HepG2 (cell line): ENCODE results near the gene KDM5B. TPM values are rescaled to one million over a fixed set of nuclear protein-coding genes. Genes with fewer than 3 reads are reported as not detected.
A peak's percentile ranks its signal among the peaks of the same experiment; 100 is the strongest.

Experiments used
- ATAC-seq: fragments of 200-7000 bp; cut with Tn5 transposase; 3 replicates; pipeline ENCODE4 v1.9.1; 2020; ENCODE audit warnings: mild to moderate bottlenecking, moderate library complexity
- BruUV-seq: library from RNA; stranded (reverse); fragments of 400-500 nt; replicated peaks from 2 replicates; lab custom pipeline; 2021; lab: Mats Ljungman, UMichigan
- CTCF ChIA-PET: fragments of 300-600 bp; formaldehyde crosslinking; extraction: SDS; loops from one replicate; lab custom pipeline; 2021; ENCODE audit warnings: low total read pairs, inconsistent platforms, low intra/inter-chr PET ratio; lab: Yijun Ruan, JAX
- POLR2A ChIA-PET: fragments of 350-600 bp; sonication (Branson Sonifier 250); formaldehyde crosslinking; loops from one replicate; lab custom pipeline; 2020; ENCODE audit warnings: antibody characterized with exemption, inconsistent platforms; lab: Yijun Ruan, JAX
- DNase-seq: peaks from one replicate; pipeline ENCODE4 v3.0.0-alpha.2; 2015; ENCODE audit warnings: low spot score
- FAIRE-seq: peaks from 3 replicates; lab custom pipeline; 2011; peaks lifted over from hg19 to GRCh38; lab: Jason Lieb, UNC
- H2AFZ ChIP-seq: one replicate; pipeline ENCODE4 v1.6.1; 2011; ENCODE audit warnings: low read length, inconsistent platforms
- H3K27ac ChIP-seq: fragments of 300-600 bp; 3 replicates; pipeline ENCODE4 v1.8.0; 2011; ENCODE audit warnings: mixed run types, mild to moderate bottlenecking, mixed read lengths, low read length, inconsistent platforms; ENCODE audit not compliant: insufficient read depth; ENCODE audit errors: extremely low read length
- H3K27me3 ChIP-seq, 2 experiments: fragments of 200-600 bp in 1 of 2; 2 replicates in 1 of 2; 3 replicates in 1 of 2; pipeline versions ENCODE4 v1.6.0 to v1.8.0; 2011; ENCODE audit warnings: low read length in 2 of 2, mild to moderate bottlenecking in 2 of 2, moderate library complexity in 2 of 2, inconsistent platforms in 1 of 2; ENCODE audit not compliant: insufficient read depth in 2 of 2, control insufficient read depth in 1 of 2
- H3K36me3 ChIP-seq, 2 experiments: fragments of 200-600 bp in 1 of 2; replicated peaks in 1 of 2; 2 replicates in 1 of 2; 3 replicates in 1 of 2; pipeline versions ENCODE4 v1.5.1 to v1.8.0; 2011; ENCODE audit warnings: low read length in 2 of 2, inconsistent platforms in 1 of 2; ENCODE audit not compliant: insufficient read depth in 2 of 2, control insufficient read depth in 1 of 2
- H3K4me1 ChIP-seq: 2 replicates; pipeline ENCODE4 v1.5.1; 2012; ENCODE audit warnings: low read length, inconsistent platforms; ENCODE audit not compliant: insufficient read depth
- H3K4me2 ChIP-seq: 2 replicates; pipeline ENCODE4 v1.6.0; 2011; ENCODE audit warnings: low read depth, low read length, inconsistent platforms
- H3K4me3 ChIP-seq, 3 experiments: fragments of 200-600 bp in 1 of 3; sonication (generic), shearing (Covaris generic) in 1 of 3; replicated peaks in 1 of 3; 2 replicates each; pipeline ENCODE4 v1.5.1; 2011 to 2016; ENCODE audit warnings: low read length in 3 of 3, inconsistent platforms in 2 of 3, low read depth in 2 of 3, mild to moderate bottlenecking in 2 of 3, control low read depth in 1 of 3, mixed read lengths in 1 of 3; ENCODE audit not compliant: insufficient read depth in 1 of 3
- H3K79me2 ChIP-seq: one replicate; pipeline ENCODE4 v1.6.1; 2011; ENCODE audit warnings: low read length, inconsistent platforms; ENCODE audit not compliant: insufficient read depth
- H3K9ac ChIP-seq: 2 replicates; pipeline ENCODE4 v1.6.0; 2011; ENCODE audit warnings: mild to moderate bottlenecking, low read depth, low read length, inconsistent platforms; ENCODE audit not compliant: insufficient read depth
- H3K9me3 ChIP-seq: 2 replicates; pipeline ENCODE4 v1.5.1; 2012; ENCODE audit warnings: mild to moderate bottlenecking, low read length
- H4K20me1 ChIP-seq: 2 replicates; pipeline ENCODE4 v1.6.0; 2011; ENCODE audit warnings: inconsistent platforms, mild to moderate bottlenecking, low read length, moderate library complexity; ENCODE audit not compliant: insufficient read depth
- RFX5 ChIP-seq: IDR thresholded peaks from 2 replicates; pipeline ENCODE4 v1.6.1; 2011; ENCODE audit warnings: low read depth, low read length, improper control_type of control experiment
- SRY ChIP-seq: sonication (generic); formaldehyde crosslinking; IDR thresholded peaks from 2 replicates; pipeline ENCODE4 v1.8.0; 2022; ENCODE audit warnings: mild to moderate bottlenecking, missing genetic modification reagents
- ZFY ChIP-seq: sonication (generic); formaldehyde crosslinking; IDR thresholded peaks from 2 replicates; pipeline ENCODE4 v1.4.0; 2020; ENCODE audit warnings: missing genetic modification reagents
- ZNF430 ChIP-seq: sonication (generic); formaldehyde crosslinking; IDR thresholded peaks from 2 replicates; pipeline ENCODE4 v1.9.0; 2021; ENCODE audit warnings: mild to moderate bottlenecking, missing genetic modification reagents
- WGBS: methylation state at CpG from one replicate; pipeline ENCODE4 v1.1.6; 2017; ENCODE audit warnings: low lambda C conversion rate; 5-methylcytosine and 5-hydroxymethylcytosine counted together
- in situ Hi-C: cut with HindIII; loops from 2 replicates; pipeline ENCODE4 v1.10.0; 2017; ENCODE audit warnings: low pct_unique_long_range_greater_than_20kb; ENCODE audit not compliant: extremely low pct_ligation_motif_present
- intact Hi-C: fragments of 100-400 bp; cut with micrococcal nuclease; formaldehyde crosslinking; loops from one replicate; pipeline ENCODE4 v1.10.0; 2022; ENCODE audit not compliant: unreplicated experiment
- polyA plus RNA-seq, 8 experiments: library from polyadenylated mRNA; depleted of rRNA in 3 of 8; stranded (reverse) in 7 of 8; unstranded in 1 of 8; fragments of >200 nt; fragmentation: Illumina TruSeq in 4 of 8; extraction: Trizol in 4 of 8; gene quantifications; 2 replicates each; pipeline versions ENCODE4 v1.2.1 to v1.2.3, GENCODE V29; 2011 to 2016; ENCODE audit warnings: low read depth in 4 of 8, missing spikeins in 1 of 8, mixed read lengths in 1 of 8; ENCODE audit not compliant: insufficient read depth in 1 of 8
- total RNA-seq, 5 experiments: library from RNA; depleted of rRNA; stranded (reverse); fragments of >200 nt; fragmentation: Illumina TruSeq; extraction: Trizol; gene quantifications; 2 replicates each; pipeline ENCODE4 v1.2.3, GENCODE V29; 2016; ENCODE audit warnings: low read depth in 1 of 5
- TF ChIP-seq, protein P1 (sequence below): sonication (generic); formaldehyde crosslinking; conservative IDR thresholded peaks from 2 replicates; pipeline ENCODE4 v1.4.0; 2020; ENCODE audit warnings: mild to moderate bottlenecking, missing genetic modification reagents, moderate library complexity
- TF ChIP-seq, protein P2 (sequence below): sonication (generic); formaldehyde crosslinking; IDR thresholded peaks from 2 replicates; pipeline ENCODE4 v1.5.0; 2020; ENCODE audit warnings: mild to moderate bottlenecking, missing genetic modification reagents, borderline replicate concordance

The KDM5B gene
- total and polyA plus RNA-seq, 2 of the 13 experiments (the other 11 are each of a cell fraction or from before 2014, with no cell fraction given): 34.2 to 35.4 TPM

DNA sequence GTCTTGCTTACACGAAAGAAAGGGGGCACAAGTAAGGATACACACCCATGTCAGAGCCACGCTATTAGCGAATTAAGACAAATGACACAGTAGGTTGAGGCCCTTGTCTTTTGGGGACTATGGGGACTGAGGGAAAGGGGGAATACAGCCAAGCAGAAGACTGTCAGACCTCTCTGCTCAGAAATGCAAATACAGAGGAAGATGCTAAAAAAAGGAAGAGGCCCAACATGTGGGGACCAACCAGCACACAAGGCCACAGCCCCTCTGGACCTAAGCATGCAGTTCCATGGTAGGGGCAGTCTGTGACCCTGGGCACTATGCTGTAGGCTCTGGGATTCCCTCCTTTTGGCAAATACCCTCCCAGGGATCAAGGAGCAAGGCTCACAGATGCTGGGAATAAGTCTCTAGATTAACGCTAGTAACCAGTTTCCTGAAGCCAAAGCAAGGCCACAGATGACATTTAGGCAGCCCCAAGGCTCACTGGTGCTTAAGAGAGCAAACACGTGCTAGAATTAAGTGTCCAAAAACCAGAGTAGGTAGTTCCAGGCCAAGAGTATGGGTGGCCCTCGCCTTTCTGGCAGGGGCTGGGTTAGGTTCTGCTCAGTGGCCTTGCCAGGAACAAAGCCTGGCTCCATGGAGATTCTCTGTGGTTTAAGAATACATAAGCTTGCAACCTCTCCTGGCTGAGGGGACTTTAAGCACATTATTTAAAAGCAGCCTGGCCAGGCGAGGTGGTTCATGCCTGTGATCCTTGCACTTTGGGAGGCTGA lies 42.6 kb upstream of the KDM5B start (continued):
- 0 out of 2 replicates have a peak, but pooled peaks have one; percentile 16 for TF ChIP-seq ZFY (CRISPR knock-in tag)

DNA sequence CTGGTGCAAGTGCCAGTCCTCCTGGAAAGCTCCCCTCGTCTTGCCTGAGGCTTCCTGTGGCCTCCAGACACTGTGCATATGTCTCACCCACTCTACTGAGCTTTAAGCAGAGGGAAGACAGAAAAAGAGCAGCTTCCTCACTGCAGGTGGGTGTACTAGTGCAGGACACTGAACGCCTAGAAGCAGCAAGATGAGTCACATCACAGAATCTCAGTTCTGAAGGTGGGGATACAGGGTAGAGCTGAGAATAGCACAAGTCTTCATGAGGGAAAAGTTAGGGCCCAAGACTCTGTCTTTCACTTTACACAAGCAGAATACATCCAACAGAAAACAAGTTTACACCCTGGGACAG lies 39.9 kb upstream of the KDM5B start:
- Histone ChIP-seq H3K27ac (peak overlapping the region; percentile 41), H3K79me2 (no peaks in the 10 kb centered on the region), H3K9me3 (no peaks in the 10 kb centered on the region), H3K36me3 (peaks cover 0 to 5% of the 10 kb centered on the region in 2 experiments; a peak in 1 of 5 replicates), H3K4me2 (no peak overlapping the region)
- CTCF ChIA-PET: no interaction called here
- ATAC-seq (peak; percentile 19), FAIRE-seq (no peak)
- BruUV-seq: no TSS peak
- TF ChIP-seq, protein P1, sequence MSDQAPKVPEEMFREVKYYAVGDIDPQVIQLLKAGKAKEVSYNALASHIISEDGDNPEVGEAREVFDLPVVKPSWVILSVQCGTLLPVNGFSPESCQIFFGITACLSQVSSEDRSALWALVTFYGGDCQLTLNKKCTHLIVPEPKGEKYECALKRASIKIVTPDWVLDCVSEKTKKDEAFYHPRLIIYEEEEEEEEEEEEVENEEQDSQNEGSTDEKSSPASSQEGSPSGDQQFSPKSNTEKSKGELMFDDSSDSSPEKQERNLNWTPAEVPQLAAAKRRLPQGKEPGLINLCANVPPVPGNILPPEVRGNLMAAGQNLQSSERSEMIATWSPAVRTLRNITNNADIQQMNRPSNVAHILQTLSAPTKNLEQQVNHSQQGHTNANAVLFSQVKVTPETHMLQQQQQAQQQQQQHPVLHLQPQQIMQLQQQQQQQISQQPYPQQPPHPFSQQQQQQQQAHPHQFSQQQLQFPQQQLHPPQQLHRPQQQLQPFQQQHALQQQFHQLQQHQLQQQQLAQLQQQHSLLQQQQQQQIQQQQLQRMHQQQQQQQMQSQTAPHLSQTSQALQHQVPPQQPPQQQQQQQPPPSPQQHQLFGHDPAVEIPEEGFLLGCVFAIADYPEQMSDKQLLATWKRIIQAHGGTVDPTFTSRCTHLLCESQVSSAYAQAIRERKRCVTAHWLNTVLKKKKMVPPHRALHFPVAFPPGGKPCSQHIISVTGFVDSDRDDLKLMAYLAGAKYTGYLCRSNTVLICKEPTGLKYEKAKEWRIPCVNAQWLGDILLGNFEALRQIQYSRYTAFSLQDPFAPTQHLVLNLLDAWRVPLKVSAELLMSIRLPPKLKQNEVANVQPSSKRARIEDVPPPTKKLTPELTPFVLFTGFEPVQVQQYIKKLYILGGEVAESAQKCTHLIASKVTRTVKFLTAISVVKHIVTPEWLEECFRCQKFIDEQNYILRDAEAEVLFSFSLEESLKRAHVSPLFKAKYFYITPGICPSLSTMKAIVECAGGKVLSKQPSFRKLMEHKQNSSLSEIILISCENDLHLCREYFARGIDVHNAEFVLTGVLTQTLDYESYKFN (CRISPR knock-in tag): peak; percentile 20; the same call in 1 of the 2 replicates
- no peak for TF ChIP-seq SRY
- TF ChIP-seq RFX5: no peak
- TF ChIP-seq, protein P2, sequence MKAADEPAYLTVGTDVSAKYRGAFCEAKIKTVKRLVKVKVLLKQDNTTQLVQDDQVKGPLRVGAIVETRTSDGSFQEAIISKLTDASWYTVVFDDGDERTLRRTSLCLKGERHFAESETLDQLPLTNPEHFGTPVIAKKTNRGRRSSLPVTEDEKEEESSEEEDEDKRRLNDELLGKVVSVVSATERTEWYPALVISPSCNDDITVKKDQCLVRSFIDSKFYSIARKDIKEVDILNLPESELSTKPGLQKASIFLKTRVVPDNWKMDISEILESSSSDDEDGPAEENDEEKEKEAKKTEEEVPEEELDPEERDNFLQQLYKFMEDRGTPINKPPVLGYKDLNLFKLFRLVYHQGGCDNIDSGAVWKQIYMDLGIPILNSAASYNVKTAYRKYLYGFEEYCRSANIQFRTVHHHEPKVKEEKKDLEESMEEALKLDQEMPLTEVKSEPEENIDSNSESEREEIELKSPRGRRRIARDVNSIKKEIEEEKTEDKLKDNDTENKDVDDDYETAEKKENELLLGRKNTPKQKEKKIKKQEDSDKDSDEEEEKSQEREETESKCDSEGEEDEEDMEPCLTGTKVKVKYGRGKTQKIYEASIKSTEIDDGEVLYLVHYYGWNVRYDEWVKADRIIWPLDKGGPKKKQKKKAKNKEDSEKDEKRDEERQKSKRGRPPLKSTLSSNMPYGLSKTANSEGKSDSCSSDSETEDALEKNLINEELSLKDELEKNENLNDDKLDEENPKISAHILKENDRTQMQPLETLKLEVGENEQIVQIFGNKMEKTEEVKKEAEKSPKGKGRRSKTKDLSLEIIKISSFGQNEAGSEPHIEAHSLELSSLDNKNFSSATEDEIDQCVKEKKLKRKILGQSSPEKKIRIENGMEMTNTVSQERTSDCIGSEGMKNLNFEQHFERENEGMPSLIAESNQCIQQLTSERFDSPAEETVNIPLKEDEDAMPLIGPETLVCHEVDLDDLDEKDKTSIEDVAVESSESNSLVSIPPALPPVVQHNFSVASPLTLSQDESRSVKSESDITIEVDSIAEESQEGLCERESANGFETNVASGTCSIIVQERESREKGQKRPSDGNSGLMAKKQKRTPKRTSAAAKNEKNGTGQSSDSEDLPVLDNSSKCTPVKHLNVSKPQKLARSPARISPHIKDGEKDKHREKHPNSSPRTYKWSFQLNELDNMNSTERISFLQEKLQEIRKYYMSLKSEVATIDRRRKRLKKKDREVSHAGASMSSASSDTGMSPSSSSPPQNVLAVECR: no peak
- TF ChIP-seq ZNF430 (CRISPR knock-in tag): no peak
- TF ChIP-seq, all 625 proteins: peak for 1
- in situ Hi-C loops: no loop called here
- Histone ChIP-seq H4K20me1 (no peaks in the 10 kb centered on the region), H3K9ac (no peak overlapping the region), H3K4me3 (no peak overlapping the region), H3K4me1 (peaks cover 50% of the 10 kb centered on the region), H3K27me3 (no peaks in the 10 kb centered on the region), H2AFZ (no peak overlapping the region)
- intact Hi-C loops: no loop called here
- POLR2A ChIA-PET: interaction anchor here (2.2 to 2.9 kb wide), 2 partner anchors 13 to 40 kb away, joined by 6 to 33 read pairs; partner anchors contain the start of gene RABIF
- 29% methylated on average over 2 of the region's 2 CpGs for WGBS
- DNase-seq: no peak
